HepG2 (cell line): Measurements from ENCODE around the gene PIAS3. TPM values are rescaled to one million over a fixed set of nuclear protein-coding genes. Genes with fewer than 3 reads are reported as not detected.

Experiments used
- AGO2 ChIP-seq: fragments of 200-400 bp; formaldehyde crosslinking; optimal IDR thresholded peaks from 2 replicates; pipeline ENCODE3; 2017; ENCODE audit warnings: mild to moderate bottlenecking, low read depth, low read length, moderate library complexity
- ARID4A ChIP-seq: sonication (generic); formaldehyde crosslinking; IDR thresholded peaks from 2 replicates; pipeline ENCODE4 v1.5.0; 2020; ENCODE audit warnings: mild to moderate bottlenecking, missing genetic modification reagents, borderline replicate concordance
- CENPT ChIP-seq: sonication (generic); formaldehyde crosslinking; IDR thresholded peaks from 2 replicates; pipeline ENCODE4 v1.8.0; 2022; ENCODE audit warnings: low read depth, mild to moderate bottlenecking, moderate library complexity, missing genetic modification reagents
- FOXK1 ChIP-seq: sonication (generic); formaldehyde crosslinking; IDR thresholded peaks from 2 replicates; pipeline ENCODE4 v1.4.0; 2020; ENCODE audit warnings: low read depth, missing genetic modification reagents, borderline replicate concordance
- KAT2B ChIP-seq: fragments of 150-350 bp; IDR thresholded peaks from 2 replicates; pipeline ENCODE4 v1.6.1; 2014; ENCODE audit warnings: low read depth, low read length, borderline replicate concordance
- KDM5B ChIP-seq: sonication (generic); formaldehyde crosslinking; IDR thresholded peaks from 2 replicates; pipeline ENCODE4 v1.4.0; 2020; ENCODE audit warnings: missing genetic modification reagents, mild to moderate bottlenecking, borderline replicate concordance
- SRSF1 ChIP-seq: fragments of 200-400 bp; formaldehyde crosslinking; optimal IDR thresholded peaks from 2 replicates; pipeline ENCODE3; 2017; ENCODE audit warnings: mild to moderate bottlenecking, low read depth, low read length, moderate library complexity
- ZNF318 ChIP-seq: sonication (generic); formaldehyde crosslinking; IDR thresholded peaks from 2 replicates; pipeline ENCODE4 v1.4.0; 2020; ENCODE audit warnings: mild to moderate bottlenecking, missing genetic modification reagents
- ZNF503 ChIP-seq: sonication (generic); formaldehyde crosslinking; IDR thresholded peaks from 2 replicates; pipeline ENCODE4 v1.4.0; 2020; ENCODE audit warnings: missing genetic modification reagents
- polyA plus RNA-seq, 8 experiments: library from polyadenylated mRNA; depleted of rRNA in 3 of 8; stranded (reverse) in 7 of 8; unstranded in 1 of 8; fragments of >200 nt; fragmentation: Illumina TruSeq in 4 of 8; extraction: Trizol in 4 of 8; gene quantifications; 2 replicates each; pipeline versions ENCODE4 v1.2.1 to v1.2.3, GENCODE V29; 2011 to 2016; ENCODE audit warnings: low read depth in 4 of 8, missing spikeins in 1 of 8, mixed read lengths in 1 of 8; ENCODE audit not compliant: insufficient read depth in 1 of 8
- total RNA-seq, 5 experiments: library from RNA; depleted of rRNA; stranded (reverse); fragments of >200 nt; fragmentation: Illumina TruSeq; extraction: Trizol; gene quantifications; 2 replicates each; pipeline ENCODE4 v1.2.3, GENCODE V29; 2016; ENCODE audit warnings: low read depth in 1 of 5

PIAS3 gene
- total and polyA plus RNA-seq, 2 of the 13 experiments (the other 11 are each of a cell fraction or from before 2014, with no cell fraction given): 3.7 to 8.0 TPM

GRCh38 chr1:145823565-145824498 is 35.0 kb downstream of the PIAS3 start, which contains the start of the genes POLR3C and RNF115 (continued):
- TF ChIP-seq ARID4A (CRISPR knock-in tag): peak; percentile 95
- TF ChIP-seq SRSF1: no peak
- peak; percentile 40 for TF ChIP-seq AGO2
- 0 out of 2 replicates have a peak, but pooled peaks have one; percentile 12 for TF ChIP-seq FOXK1 (CRISPR knock-in tag)
- no peak for TF ChIP-seq KAT2B
- peak; percentile 58; the same call in 1 of the 2 replicates for TF ChIP-seq ZNF503 (CRISPR knock-in tag)
- TF ChIP-seq ZNF318: no peak
- 0 out of 2 replicates have a peak, but pooled peaks have one; percentile 57 for TF ChIP-seq CENPT (CRISPR knock-in tag)
- peak; percentile 79; the same call in 1 of the 2 replicates for TF ChIP-seq KDM5B (CRISPR knock-in tag)
